Trophoblast cell (in vitro differentiated cells and primary cell): ENCODE measurements around the gene C22orf42.
A peak's percentile ranks its signal among the peaks of the same experiment; 100 is the strongest.
"Not testable (repeated sequence)": the region's sequence is repeated elsewhere in the genome, so short reads cannot be mapped to it uniquely, and the experiment has no call there.

Experiments used
- DNase-seq, 2 donors: peaks; one replicate each; pipeline ENCODE4 v3.0.0-alpha.2; 2016
- H2AFZ ChIP-seq: 2 replicates; pipeline ENCODE4 v1.6.1; 2013; ENCODE audit warnings: low read length, moderate library complexity, mild to moderate bottlenecking; ENCODE audit not compliant: insufficient read depth, poor library complexity
- H2AK5ac ChIP-seq: 2 replicates; pipeline ENCODE4 v1.6.1; 2013; ENCODE audit warnings: mild to moderate bottlenecking, low read length
- H2BK120ac ChIP-seq: 2 replicates; pipeline ENCODE4 v1.6.1; 2013; ENCODE audit warnings: low read length, mild to moderate bottlenecking, moderate library complexity; ENCODE audit not compliant: insufficient read depth, poor library complexity
- H2BK12ac ChIP-seq: 2 replicates; pipeline ENCODE4 v1.6.1; 2013; ENCODE audit warnings: mild to moderate bottlenecking, low read length, moderate library complexity
- H2BK5ac ChIP-seq: 2 replicates; pipeline ENCODE4 v1.6.1; 2013; ENCODE audit warnings: low read length, low read depth, moderate library complexity, mild to moderate bottlenecking; ENCODE audit not compliant: poor library complexity
- H3K14ac ChIP-seq: 2 replicates; pipeline ENCODE4 v1.6.1; 2013; ENCODE audit warnings: mild to moderate bottlenecking, low read length
- H3K18ac ChIP-seq: 2 replicates; pipeline ENCODE4 v1.6.1; 2013; ENCODE audit warnings: mild to moderate bottlenecking, low read length
- H3K23ac ChIP-seq: 2 replicates; pipeline ENCODE4 v1.6.1; 2013; ENCODE audit warnings: low read length
- H3K27ac ChIP-seq: 2 replicates; pipeline ENCODE4 v1.5.1; 2013; ENCODE audit warnings: low read depth, mild to moderate bottlenecking, inconsistent platforms, low read length, moderate library complexity
- H3K27me3 ChIP-seq: 2 replicates; pipeline ENCODE4 v1.6.1; 2013; ENCODE audit warnings: inconsistent platforms, mild to moderate bottlenecking, low read length, moderate library complexity; ENCODE audit not compliant: insufficient read depth
- H3K36me3 ChIP-seq, 2 experiments: 1 replicate in 1 of 2; 2 replicates in 1 of 2; pipeline ENCODE4 v1.6.1; 2013; ENCODE audit warnings: low read length in 2 of 2, mild to moderate bottlenecking in 2 of 2, moderate library complexity in 1 of 2; ENCODE audit not compliant: insufficient read depth in 2 of 2, control insufficient read depth in 1 of 2
- H3K4ac ChIP-seq: 2 replicates; pipeline ENCODE4 v1.6.1; 2013; ENCODE audit warnings: low read depth, mild to moderate bottlenecking, low read length, moderate library complexity
- H3K4me1 ChIP-seq, 2 experiments: 1 replicate in 1 of 2; 2 replicates in 1 of 2; pipeline ENCODE4 v1.6.1; 2013; ENCODE audit warnings: low read length in 2 of 2, mild to moderate bottlenecking in 2 of 2, moderate library complexity in 1 of 2; ENCODE audit not compliant: insufficient read depth in 2 of 2, control insufficient read depth in 1 of 2
- H3K4me2 ChIP-seq: 2 replicates; pipeline ENCODE4 v1.6.1; 2013; ENCODE audit warnings: inconsistent platforms, mild to moderate bottlenecking, low read length, moderate library complexity
- H3K4me3 ChIP-seq: 2 replicates; pipeline ENCODE4 v1.5.1; 2013; ENCODE audit warnings: mild to moderate bottlenecking, low read depth, low read length, inconsistent platforms
- H3K79me1 ChIP-seq: one replicate; pipeline ENCODE4 v1.6.1; 2013; ENCODE audit warnings: low read length
- H3K79me2 ChIP-seq: 2 replicates; pipeline ENCODE4 v1.6.1; 2013; ENCODE audit warnings: low read length, mild to moderate bottlenecking; ENCODE audit not compliant: control insufficient read depth, insufficient read depth, poor library complexity
- H3K9ac ChIP-seq: 2 replicates; pipeline ENCODE4 v1.6.1; 2013; ENCODE audit warnings: mild to moderate bottlenecking, low read length
- H3K9me3 ChIP-seq: 2 replicates; pipeline ENCODE4 v1.6.1; 2013; ENCODE audit warnings: low read depth, mild to moderate bottlenecking, control low read depth, inconsistent platforms, low read length; ENCODE audit not compliant: insufficient read depth
- H4K12ac ChIP-seq: 2 replicates; pipeline ENCODE4 v1.6.1; 2013; ENCODE audit warnings: low read depth, mild to moderate bottlenecking, low read length, moderate library complexity
- H4K8ac ChIP-seq: 2 replicates; pipeline ENCODE4 v1.6.1; 2013; ENCODE audit warnings: low read depth, mild to moderate bottlenecking, low read length, moderate library complexity
- H4K91ac ChIP-seq: one replicate; pipeline ENCODE4 v1.6.1; 2013; ENCODE audit warnings: low read depth, mild to moderate bottlenecking, low read length, moderate library complexity
- WGBS: extraction: QIAGEN DNeasy Blood & Tissue Kit; methylation state at CpG from one replicate; pipeline ENCODE4 v1.1.7; 2013; ENCODE audit warnings: missing lambda C conversion rate; ENCODE audit not compliant: insufficient read length, insufficient coverage; ENCODE audit errors: extremely low coverage; 5-methylcytosine and 5-hydroxymethylcytosine counted together

The C22orf42 gene

DNA sequence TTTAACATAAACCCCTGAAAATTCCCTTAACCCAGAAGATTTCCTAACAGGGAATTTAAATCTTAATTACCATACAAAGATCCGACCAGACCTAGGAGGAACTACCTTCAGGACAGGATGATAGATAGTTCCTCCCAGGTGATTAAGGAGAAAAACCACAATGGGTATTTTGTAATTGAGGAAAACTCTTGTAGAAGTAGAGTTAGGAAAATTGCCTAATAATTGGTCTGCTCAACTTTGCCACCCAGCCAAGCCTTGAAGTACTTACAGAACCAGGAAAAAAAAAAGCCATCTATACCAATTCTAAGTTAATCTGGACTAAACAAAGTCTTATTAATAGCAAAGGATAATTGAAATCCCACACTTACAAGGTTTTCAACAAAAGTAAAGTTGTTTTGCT is 20.5 kb downstream of the C22orf42 start:
- not testable (repeated sequence) for H3K27me3 ChIP-seq, H2BK5ac ChIP-seq, H3K27ac ChIP-seq, H3K23ac ChIP-seq, H3K79me2 ChIP-seq, DNase-seq, H3K79me1 ChIP-seq, H2AFZ ChIP-seq, H4K91ac ChIP-seq, H2BK120ac ChIP-seq, H3K9me3 ChIP-seq, H3K18ac ChIP-seq, H3K9ac ChIP-seq, H3K4me1 ChIP-seq, H2BK12ac ChIP-seq, H3K4me2 ChIP-seq, H4K12ac ChIP-seq, H2AK5ac ChIP-seq, H3K4ac ChIP-seq, H3K4me3 ChIP-seq, H3K36me3 ChIP-seq, H4K8ac ChIP-seq, H3K14ac ChIP-seq
- WGBS, result no CpG with 5 or more reads among the region's 1 CpG

DNA sequence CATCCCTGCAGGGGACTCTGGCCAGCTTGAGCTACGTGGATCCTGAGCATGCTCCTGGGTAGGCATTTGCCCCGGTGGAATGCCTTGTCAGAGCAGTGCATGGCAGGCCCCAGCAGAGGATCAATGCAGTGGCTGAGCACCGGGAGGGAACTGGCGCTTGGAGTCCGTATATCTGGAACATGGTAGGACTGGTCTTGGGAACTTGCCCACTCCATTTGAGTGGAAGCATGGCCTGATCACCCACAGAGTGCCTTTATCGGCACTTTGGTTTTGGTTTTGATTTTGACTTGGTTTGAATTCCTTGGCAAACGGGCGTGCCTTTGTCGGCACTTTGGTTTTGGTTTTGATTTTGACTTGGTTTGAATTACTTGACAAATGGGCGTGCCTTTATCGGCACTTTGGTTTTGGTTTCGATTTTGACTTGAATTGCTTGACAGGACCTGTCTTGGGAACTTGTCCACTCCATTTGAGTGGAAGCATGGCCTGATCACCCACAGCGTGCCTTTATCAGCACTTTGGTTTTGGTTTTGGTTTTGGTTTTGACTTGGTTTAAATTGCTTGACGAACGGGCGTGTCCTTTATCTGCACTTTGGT is 21.3 kb downstream of the C22orf42 start:
- not testable (repeated sequence) for H2AK5ac ChIP-seq, H3K36me3 ChIP-seq, H4K8ac ChIP-seq, H2BK5ac ChIP-seq, H3K9ac ChIP-seq, H4K12ac ChIP-seq, H3K4me1 ChIP-seq, H2AFZ ChIP-seq, H2BK12ac ChIP-seq, H3K4me3 ChIP-seq, H2BK120ac ChIP-seq, H3K27ac ChIP-seq, H3K4ac ChIP-seq, H3K18ac ChIP-seq, H3K79me2 ChIP-seq, H3K9me3 ChIP-seq, H3K23ac ChIP-seq, H4K91ac ChIP-seq, H3K4me2 ChIP-seq, H3K79me1 ChIP-seq, H3K27me3 ChIP-seq, H3K14ac ChIP-seq
- WGBS, result no CpG with 5 or more reads among the region's 16 CpGs
- DNase-seq, result peak; percentile 44 to 64

DNA sequence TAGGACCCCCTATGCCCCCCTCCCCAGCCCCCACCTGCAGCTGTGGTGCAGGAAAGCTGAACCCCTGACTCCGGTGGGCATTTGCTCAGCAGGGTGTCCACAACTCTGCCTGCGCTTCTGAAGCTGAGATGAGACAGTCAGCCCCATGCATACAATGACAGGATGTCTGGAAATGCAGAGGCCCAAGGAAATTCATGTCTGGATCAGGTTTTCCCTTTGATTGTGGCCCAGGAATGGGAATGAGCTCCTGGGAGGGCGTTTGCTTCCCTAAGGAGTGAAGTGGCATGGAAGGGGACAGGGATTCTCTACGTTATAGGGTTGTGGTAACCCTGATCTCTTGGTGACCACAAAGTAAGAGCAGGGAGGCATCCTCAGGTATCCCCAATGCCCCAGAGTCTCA is 22.2 kb downstream of the C22orf42 start:
- not testable (repeated sequence) for H4K91ac ChIP-seq, H2BK12ac ChIP-seq, H3K27ac ChIP-seq, H3K79me2 ChIP-seq, H3K4ac ChIP-seq, H2BK5ac ChIP-seq, H2AK5ac ChIP-seq, H2AFZ ChIP-seq, H3K27me3 ChIP-seq, H3K9me3 ChIP-seq, H2BK120ac ChIP-seq, H3K4me2 ChIP-seq, H4K12ac ChIP-seq, H3K4me1 ChIP-seq, DNase-seq, H3K79me1 ChIP-seq, H3K18ac ChIP-seq, H3K23ac ChIP-seq, H3K4me3 ChIP-seq, H4K8ac ChIP-seq, H3K36me3 ChIP-seq, H3K9ac ChIP-seq, H3K14ac ChIP-seq
- WGBS, result no CpG with 5 or more reads among the region's 4 CpGs

DNA sequence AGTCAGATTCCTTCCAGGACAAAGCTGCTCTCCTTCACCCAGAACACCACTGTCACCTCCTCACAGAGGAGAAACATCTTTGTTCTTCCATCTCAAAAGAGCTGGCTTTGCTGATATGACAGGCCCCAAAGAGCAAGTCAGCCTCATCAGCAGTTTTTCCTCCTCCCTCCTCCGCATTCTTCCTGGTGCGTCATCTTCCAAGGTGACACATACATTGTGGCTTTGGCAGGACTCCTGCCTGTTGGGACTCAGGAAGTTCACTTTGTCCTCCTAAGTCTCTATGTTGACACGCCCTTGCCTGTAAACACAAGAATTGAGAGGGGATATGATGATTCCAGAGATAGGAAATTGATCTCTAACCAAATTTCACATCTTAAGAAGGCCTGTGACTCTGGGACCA is 23.1 kb downstream of the C22orf42 start:
- not testable (repeated sequence) for H3K23ac ChIP-seq, H3K9me3 ChIP-seq, H3K79me2 ChIP-seq, H2BK120ac ChIP-seq, H4K12ac ChIP-seq, H3K4ac ChIP-seq, H2AFZ ChIP-seq, H4K91ac ChIP-seq, H3K27me3 ChIP-seq, H3K4me3 ChIP-seq, H3K14ac ChIP-seq, H3K9ac ChIP-seq, H3K79me1 ChIP-seq, H4K8ac ChIP-seq, H2AK5ac ChIP-seq, H3K4me1 ChIP-seq, H3K4me2 ChIP-seq, H3K36me3 ChIP-seq, H3K18ac ChIP-seq, H2BK12ac ChIP-seq, H3K27ac ChIP-seq, H2BK5ac ChIP-seq
- no CpG with 5 or more reads among the region's 3 CpGs for WGBS
- peak; percentile 24 to 48 for DNase-seq
